Neural crest cell (in vitro differentiated cells): ENCODE measurements around the gene PTPRF. TPM values are rescaled to one million over a fixed set of nuclear protein-coding genes. Genes with fewer than 3 reads are reported as not detected.

Source experiments
- DNase-seq: peaks from one replicate; pipeline ENCODE4 v3.0.0; 2021; ENCODE audit warnings: low read depth, mixed read lengths, low spot score
- H3K27ac Mint-ChIP-seq: one replicate; pipeline ENCODE4 v1.8.0; 2021; ENCODE audit warnings: mild to moderate bottlenecking, mixed read lengths; ENCODE audit not compliant: unreplicated experiment
- H3K27me3 Mint-ChIP-seq: 2 replicates; pipeline ENCODE4 v1.8.0; 2021; ENCODE audit warnings: low read depth, mild to moderate bottlenecking, mixed read lengths
- H3K36me3 Mint-ChIP-seq: 2 replicates; pipeline ENCODE4 v1.8.0; 2021; ENCODE audit warnings: low read depth, mild to moderate bottlenecking, mixed read lengths
- H3K4me1 Mint-ChIP-seq: 2 replicates; pipeline ENCODE4 v1.8.0; 2021; ENCODE audit warnings: mixed read lengths
- H3K4me3 Mint-ChIP-seq: one replicate; pipeline ENCODE4 v1.8.0; 2021; ENCODE audit warnings: mild to moderate bottlenecking, mixed read lengths
- H3K9me3 Mint-ChIP-seq: 2 replicates; pipeline ENCODE4 v1.8.0; 2021; ENCODE audit warnings: mixed read lengths
- total RNA-seq: library from RNA; stranded (reverse); gene quantifications from 2 replicates; pipeline ENCODE4 v1.2.1, GENCODE V29; 2021
- TF ChIP-seq, protein P1 (sequence below): fragments of 200-600 bp; sonication (generic); conservative IDR thresholded peaks from 2 replicates; pipeline ENCODE4 v1.5.0; 2021; ENCODE audit warnings: antibody characterized with exemption, mild to moderate bottlenecking

Gene PTPRF
- total RNA-seq, 1 donor from 2014 or later = 125 TPM

DNA sequence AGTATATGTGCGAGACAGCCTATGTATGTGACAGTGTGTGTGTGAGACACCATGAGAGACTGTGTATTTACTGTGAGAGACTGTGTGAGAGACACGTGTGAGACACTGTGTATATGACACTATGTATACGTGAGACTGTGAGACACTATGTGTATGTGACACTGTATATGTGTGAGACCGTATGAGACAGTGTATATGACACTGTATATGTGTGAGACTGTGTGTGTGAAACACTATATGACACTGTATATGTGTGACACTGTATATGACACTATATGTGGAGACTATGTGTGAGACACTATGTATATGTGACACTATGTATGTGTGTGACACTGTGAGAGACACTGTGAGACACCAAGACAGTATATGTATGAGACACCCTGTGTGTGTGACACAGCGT is 66.3 kb downstream of the PTPRF start:
- DNase-seq = no peak
- Mint-ChIP-seq H3K4me3 (no peak overlapping the region), H3K27ac (no peak overlapping the region), H3K36me3 (peaks cover 5% of the 10 kb centered on the region), H3K27me3 (no peaks in the 10 kb centered on the region), H3K4me1 (peaks cover 5% of the 10 kb centered on the region), H3K9me3 (no peaks in the 10 kb centered on the region)
- TF ChIP-seq, protein P1, sequence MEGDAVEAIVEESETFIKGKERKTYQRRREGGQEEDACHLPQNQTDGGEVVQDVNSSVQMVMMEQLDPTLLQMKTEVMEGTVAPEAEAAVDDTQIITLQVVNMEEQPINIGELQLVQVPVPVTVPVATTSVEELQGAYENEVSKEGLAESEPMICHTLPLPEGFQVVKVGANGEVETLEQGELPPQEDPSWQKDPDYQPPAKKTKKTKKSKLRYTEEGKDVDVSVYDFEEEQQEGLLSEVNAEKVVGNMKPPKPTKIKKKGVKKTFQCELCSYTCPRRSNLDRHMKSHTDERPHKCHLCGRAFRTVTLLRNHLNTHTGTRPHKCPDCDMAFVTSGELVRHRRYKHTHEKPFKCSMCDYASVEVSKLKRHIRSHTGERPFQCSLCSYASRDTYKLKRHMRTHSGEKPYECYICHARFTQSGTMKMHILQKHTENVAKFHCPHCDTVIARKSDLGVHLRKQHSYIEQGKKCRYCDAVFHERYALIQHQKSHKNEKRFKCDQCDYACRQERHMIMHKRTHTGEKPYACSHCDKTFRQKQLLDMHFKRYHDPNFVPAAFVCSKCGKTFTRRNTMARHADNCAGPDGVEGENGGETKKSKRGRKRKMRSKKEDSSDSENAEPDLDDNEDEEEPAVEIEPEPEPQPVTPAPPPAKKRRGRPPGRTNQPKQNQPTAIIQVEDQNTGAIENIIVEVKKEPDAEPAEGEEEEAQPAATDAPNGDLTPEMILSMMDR = no peak

DNA sequence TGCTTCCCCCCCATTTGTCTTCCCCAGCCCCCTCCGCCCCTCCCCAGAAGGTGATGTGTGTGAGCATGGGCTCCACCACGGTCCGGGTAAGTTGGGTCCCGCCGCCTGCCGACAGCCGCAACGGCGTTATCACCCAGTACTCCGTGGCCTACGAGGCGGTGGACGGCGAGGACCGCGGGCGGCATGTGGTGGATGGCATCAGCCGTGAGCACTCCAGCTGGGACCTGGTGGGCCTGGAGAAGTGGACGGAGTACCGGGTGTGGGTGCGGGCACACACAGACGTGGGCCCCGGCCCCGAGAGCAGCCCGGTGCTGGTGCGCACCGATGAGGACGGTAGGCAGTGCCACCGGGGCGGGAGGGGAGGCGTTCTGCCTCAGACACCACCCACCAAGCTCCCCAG is 67.0 kb downstream of the PTPRF start:
- Mint-ChIP-seq H3K4me1 (peaks cover 5% of the 10 kb centered on the region), H3K4me3 (no peak overlapping the region), H3K27ac (no peak overlapping the region), H3K27me3 (no peaks in the 10 kb centered on the region), H3K9me3 (no peaks in the 10 kb centered on the region), H3K36me3 (peaks cover 5% of the 10 kb centered on the region)
- TF ChIP-seq, protein P1 = no peak
- DNase-seq = no peak

DNA sequence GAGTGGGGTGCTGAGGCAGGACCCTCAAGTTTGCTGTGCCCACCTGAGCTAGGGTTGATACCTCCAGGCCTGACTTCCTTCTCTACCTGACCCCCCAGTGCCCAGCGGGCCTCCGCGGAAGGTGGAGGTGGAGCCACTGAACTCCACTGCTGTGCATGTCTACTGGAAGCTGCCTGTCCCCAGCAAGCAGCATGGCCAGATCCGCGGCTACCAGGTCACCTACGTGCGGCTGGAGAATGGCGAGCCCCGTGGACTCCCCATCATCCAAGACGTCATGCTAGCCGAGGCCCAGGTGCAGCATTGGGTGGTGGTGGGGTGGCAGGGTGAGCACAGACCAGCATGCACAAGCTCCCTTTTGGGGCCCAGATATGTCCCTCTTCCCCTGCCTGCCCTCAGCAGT is 67.9 kb downstream of the PTPRF start:
- no peaks in the 10 kb centered on the region for H3K27me3 Mint-ChIP-seq
- no peak overlapping the region for H3K4me3 Mint-ChIP-seq
- H3K36me3 Mint-ChIP-seq = peaks cover 5% of the 10 kb centered on the region
- no peak for DNase-seq
- no peaks in the 10 kb centered on the region for H3K9me3 Mint-ChIP-seq
- H3K4me1 Mint-ChIP-seq = peaks cover 5% of the 10 kb centered on the region
- no peak overlapping the region for H3K27ac Mint-ChIP-seq
- TF ChIP-seq, protein P1 = no peak

DNA sequence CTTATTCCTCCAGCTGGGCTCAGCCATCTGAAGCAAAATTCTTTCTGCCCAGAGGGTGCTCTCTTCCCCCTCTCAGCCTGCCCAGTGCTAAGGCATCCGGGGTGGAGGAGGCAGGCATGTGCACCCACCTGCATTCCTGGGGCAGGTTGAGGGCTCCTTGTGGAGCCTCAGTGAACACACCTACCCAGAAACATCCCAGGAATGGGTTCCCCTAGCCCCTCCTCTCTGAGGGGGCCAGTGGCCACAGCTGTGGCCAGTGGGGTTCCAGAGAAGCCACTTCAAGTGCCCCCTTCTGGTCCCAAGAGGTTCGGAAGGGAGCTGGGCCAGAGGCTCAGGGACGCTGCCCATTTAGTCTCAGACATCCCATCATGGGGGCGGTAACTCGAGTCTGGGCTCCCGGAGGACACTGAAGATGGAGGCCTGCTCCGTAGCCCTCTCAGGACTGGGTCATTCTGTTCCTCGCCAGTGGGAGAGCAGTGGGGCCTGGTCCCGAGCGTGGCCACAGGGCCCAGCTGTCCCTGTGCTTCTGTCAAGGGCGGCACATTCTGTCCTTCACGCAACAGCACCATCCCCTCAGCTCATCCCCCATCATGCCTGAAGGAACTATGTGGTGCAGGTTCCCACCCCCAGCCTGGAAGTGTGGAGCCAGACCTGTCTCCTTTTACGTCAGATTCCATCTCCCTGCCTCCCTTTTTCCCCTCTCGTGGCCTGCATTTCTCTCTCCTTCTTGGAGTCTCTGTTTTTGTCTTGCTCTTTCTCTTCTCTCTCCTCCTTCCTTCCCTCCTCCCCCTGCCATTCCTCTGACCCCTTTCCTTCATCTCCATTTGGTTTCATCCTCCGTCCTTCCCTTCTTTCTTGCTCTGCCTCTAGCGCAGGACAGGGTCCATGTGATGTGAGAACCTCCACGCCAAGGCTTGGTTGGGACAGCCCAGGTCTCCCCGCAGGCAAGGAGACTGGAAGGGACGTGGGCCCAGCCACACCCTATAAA is 69.6 kb downstream of the PTPRF start:
- no peak for DNase-seq
- Mint-ChIP-seq H3K9me3 (no peaks in the 10 kb centered on the region), H3K36me3 (peaks cover 5% of the 10 kb centered on the region), H3K27ac (no peak overlapping the region), H3K4me3 (no peak overlapping the region), H3K27me3 (no peaks in the 10 kb centered on the region), H3K4me1 (peaks cover 4% of the 10 kb centered on the region)
- TF ChIP-seq, protein P1 = no peak

DNA sequence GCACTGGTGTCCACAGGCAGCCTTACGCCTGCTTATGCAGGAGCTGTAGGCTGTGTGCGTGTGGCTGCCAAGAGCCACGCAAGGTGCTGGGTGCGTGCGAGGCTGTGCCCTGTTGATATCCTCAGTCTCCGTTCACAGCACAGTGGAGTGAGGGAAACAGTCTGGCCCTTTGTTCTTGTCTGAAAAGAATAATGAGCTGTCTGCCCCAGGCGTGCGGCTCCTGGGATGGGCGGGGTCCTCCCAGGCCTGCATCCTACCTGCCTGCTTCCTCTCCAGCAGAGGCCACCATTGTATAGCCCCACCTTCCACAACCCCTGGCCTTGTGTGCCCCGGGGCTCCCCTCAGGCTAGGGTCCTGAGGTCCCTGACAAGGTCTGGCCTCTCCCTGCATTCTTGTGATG is 72.3 kb downstream of the PTPRF start:
- H3K36me3 Mint-ChIP-seq = peaks cover 5% of the 10 kb centered on the region
- no peaks in the 10 kb centered on the region for H3K27me3 Mint-ChIP-seq
- H3K4me1 Mint-ChIP-seq = peaks cover 4% of the 10 kb centered on the region
- H3K9me3 Mint-ChIP-seq = no peaks in the 10 kb centered on the region
- no peak overlapping the region for H3K4me3 Mint-ChIP-seq
- DNase-seq = no peak
- TF ChIP-seq, protein P1 = no peak
- H3K27ac Mint-ChIP-seq = no peak overlapping the region
